AG04450 (cell line): ENCODE measurements around the gene CORO2B. TPM values are rescaled to one million over a fixed set of nuclear protein-coding genes. Genes with fewer than 3 reads are reported as not detected.

ENCODE experiments used
- CTCF ChIA-PET: fragments of 300-600, 350-600 bp; formaldehyde crosslinking; extraction: SDS; loops from one replicate; lab custom pipeline; 2022; ENCODE audit warnings: antibody characterized with exemption, inconsistent platforms; lab: Charles Lee
- POLR2A ChIA-PET: fragments of 350-600 bp; formaldehyde crosslinking; extraction: SDS; loops from one replicate; lab custom pipeline; 2021; ENCODE audit warnings: antibody characterized with exemption, inconsistent platforms; lab: Yijun Ruan, JAX
- DNase-seq: peaks from one replicate; pipeline ENCODE4 v3.0.0-alpha.2; 2011; ENCODE audit warnings: low read depth, low spot score
- H3K27ac ChIP-seq: one replicate; pipeline ENCODE4 v1.5.1; 2012; ENCODE audit warnings: low read depth, low read length, control low read depth
- H3K27me3 ChIP-seq: one replicate; pipeline ENCODE4 v1.6.0; 2012; ENCODE audit warnings: low read length; ENCODE audit not compliant: control insufficient read depth, insufficient read depth
- H3K4me3 ChIP-seq: 2 replicates; pipeline ENCODE4 v1.5.1; 2011; ENCODE audit warnings: mild to moderate bottlenecking, low read depth, low read length, control low read depth
- H3K9me3 ChIP-seq: 2 replicates; pipeline ENCODE4 v1.5.1; 2012; ENCODE audit warnings: low read length; ENCODE audit not compliant: control insufficient read depth, insufficient read depth
- polyA plus RNA-seq: library from polyadenylated mRNA; depleted of rRNA; stranded (reverse); fragments of >200 nt; gene quantifications from 2 replicates; pipeline ENCODE4 v1.2.3, GENCODE V29; 2011
- TF ChIP-seq, protein P1 (sequence below): IDR thresholded peaks from 2 replicates; pipeline ENCODE4 v1.5.1; 2011; ENCODE audit warnings: low read depth, low read length, control low read depth, inconsistent platforms

The CORO2B gene
- polyA plus RNA-seq, 1 experiment, result 16.1 TPM

- ChIA-PET POLR2A (no interaction called here), CTCF (interaction anchor here (1.0 to 2.0 kb wide), 2 partner anchors 40 to 74 kb away, joined by 3 to 6 read pairs; no protein-coding TSS in a partner anchor)
- H3K27me3 ChIP-seq, result no peaks in the 10 kb centered on the region
Measured at GRCh38 chr15:68599560-68600071, 20.8 kb downstream of the CORO2B start.

DNA sequence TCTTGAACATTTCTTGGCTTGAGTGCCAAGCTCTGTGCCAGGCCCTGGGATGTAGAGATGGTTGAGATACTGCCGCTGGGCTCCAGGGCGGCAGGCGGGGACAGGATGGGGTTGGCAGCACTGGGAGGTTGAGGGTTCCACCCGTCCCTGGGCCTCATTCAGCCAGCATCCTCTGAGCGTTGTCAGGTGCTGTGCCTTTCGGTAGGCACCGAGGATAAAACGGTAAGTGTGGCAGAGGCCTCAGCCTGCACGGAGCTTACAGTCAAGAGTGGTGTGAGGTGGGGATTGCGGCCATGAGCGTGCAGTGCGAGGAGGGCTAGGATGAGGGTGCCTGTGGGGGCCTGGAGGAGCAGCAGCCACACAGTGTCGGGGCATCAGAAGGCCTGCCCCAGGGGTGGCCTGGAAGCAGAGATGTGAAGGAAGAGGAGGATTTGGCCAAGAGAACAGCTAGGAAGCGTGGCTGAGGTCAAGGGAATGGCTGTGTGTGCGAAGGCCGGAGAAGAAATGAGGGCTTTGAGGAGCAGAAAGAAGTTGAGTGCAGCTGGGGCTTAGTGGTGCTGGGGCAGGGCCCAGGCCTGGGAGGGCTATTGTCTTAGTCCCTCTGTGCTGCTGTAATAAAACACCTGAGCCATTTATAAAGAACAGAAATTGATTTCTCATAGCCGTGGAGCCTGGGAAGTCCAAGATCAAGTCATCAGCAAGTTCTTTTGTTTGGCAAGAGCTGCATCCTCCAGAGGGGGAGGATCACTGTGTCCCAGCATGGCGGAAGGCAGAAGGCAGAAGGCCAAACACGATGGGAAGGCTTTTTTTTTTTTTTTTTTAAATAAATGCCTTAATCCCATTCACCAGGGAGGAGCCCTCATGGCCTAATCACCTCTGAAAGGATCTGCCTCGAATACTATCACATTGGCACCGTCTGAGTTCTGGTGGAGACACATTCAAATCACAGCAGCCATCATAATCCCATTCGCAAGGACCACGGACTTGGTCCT, 22.7 kb downstream of the CORO2B start:
- no peak for DNase-seq
- ChIA-PET POLR2A (no interaction called here), CTCF (no interaction called here)
- H3K9me3 ChIP-seq, result no peaks in the 10 kb centered on the region
- TF ChIP-seq, protein P1, sequence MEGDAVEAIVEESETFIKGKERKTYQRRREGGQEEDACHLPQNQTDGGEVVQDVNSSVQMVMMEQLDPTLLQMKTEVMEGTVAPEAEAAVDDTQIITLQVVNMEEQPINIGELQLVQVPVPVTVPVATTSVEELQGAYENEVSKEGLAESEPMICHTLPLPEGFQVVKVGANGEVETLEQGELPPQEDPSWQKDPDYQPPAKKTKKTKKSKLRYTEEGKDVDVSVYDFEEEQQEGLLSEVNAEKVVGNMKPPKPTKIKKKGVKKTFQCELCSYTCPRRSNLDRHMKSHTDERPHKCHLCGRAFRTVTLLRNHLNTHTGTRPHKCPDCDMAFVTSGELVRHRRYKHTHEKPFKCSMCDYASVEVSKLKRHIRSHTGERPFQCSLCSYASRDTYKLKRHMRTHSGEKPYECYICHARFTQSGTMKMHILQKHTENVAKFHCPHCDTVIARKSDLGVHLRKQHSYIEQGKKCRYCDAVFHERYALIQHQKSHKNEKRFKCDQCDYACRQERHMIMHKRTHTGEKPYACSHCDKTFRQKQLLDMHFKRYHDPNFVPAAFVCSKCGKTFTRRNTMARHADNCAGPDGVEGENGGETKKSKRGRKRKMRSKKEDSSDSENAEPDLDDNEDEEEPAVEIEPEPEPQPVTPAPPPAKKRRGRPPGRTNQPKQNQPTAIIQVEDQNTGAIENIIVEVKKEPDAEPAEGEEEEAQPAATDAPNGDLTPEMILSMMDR, result no peak
- no peak overlapping the region for H3K4me3 ChIP-seq
- no peak overlapping the region for H3K27ac ChIP-seq
- H3K27me3 ChIP-seq, result no peaks in the 10 kb centered on the region

More at GRCh38 chr15:68599560-68600071, 20.8 kb downstream of the CORO2B start:
- no peak overlapping the region for H3K27ac ChIP-seq
- H3K4me3 ChIP-seq, result no peak overlapping the region
- H3K9me3 ChIP-seq, result no peaks in the 10 kb centered on the region
- no peak for DNase-seq
- TF ChIP-seq, protein P1, result no peak

GRCh38 chr15:68602459-68603215, 23.8 kb downstream of the CORO2B start:
- H3K4me3 ChIP-seq, result no peak overlapping the region
- POLR2A ChIA-PET, result no interaction called here
- no peaks in the 10 kb centered on the region for H3K27me3 ChIP-seq
- TF ChIP-seq, protein P1, result no peak
- no peaks in the 10 kb centered on the region; the same call in 1 of the 2 replicates for H3K9me3 ChIP-seq
- CTCF ChIA-PET, result no interaction called here
- no peak overlapping the region for H3K27ac ChIP-seq
- DNase-seq, result no peak

- DNase-seq, result no peak
- CTCF ChIA-PET, result no interaction called here
- Histone ChIP-seq H3K27ac (no peak overlapping the region), H3K4me3 (no peak overlapping the region), H3K9me3 (no peaks in the 10 kb centered on the region; the same call in 1 of the 2 replicates), H3K27me3 (no peaks in the 10 kb centered on the region)
- TF ChIP-seq, protein P1, result no peak
- POLR2A ChIA-PET, result no interaction called here
Measured at GRCh38 chr15:68603216-68603595, 24.4 kb downstream of the CORO2B start.
